GM18868 (cell line): ENCODE results near the gene TBX6.
"Not testable (repeated sequence)": the region's sequence is repeated elsewhere in the genome, so short reads cannot be mapped to it uniquely, and the experiment has no call there.

Source experiments
- ATAC-seq: cut with Tn5 transposase; IDR thresholded peaks from one replicate; pipeline ENCODE4 v1.9.1; 2021; ENCODE audit warnings: mild to moderate bottlenecking, moderate library complexity; ENCODE audit not compliant: unreplicated experiment

Gene TBX6

DNA sequence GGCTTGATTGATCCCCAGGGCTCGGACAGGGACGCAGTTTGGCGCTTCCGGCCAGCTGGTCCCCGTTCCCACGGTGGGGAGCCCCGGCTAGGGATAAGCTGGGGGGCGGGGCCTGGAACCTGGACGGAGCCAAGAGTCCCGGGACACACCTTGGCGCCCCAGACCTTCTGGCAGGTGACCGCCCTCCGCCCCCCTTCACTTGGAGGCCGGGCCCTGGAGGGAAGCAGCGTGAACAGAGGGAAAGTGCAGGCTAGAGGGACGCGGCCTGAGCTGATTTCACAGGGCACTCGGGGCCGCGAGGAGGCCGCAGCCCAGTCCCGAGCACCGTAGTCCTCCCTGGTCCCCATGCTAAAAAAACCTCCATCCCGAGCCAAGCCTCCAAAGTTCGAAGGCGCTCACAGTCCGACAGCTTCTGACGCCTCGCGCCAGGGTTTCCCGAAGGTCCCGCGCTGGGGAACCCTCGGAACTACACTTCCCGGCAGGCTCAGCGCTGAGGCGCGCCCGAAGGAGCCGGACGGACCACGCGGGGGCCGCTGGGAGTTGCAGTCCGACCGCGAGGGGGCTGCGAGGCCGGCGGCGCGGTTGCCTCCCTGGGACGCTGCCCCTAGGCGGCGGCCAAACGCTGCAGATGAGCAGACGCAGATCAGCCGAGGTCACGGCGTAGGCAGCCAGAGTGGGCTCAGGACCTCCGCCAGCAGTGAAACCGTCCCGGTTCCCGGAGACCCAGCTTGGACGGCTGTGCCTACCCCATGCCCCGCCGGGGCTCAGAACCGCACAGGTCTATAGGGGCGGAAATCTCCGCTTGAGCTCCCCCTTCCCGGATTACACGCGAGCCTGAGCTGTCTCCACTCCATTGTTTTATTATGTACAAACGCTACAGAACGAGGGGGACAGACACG lies at the start of gene TBX6:
Gene TBX6 (minus strand): TSS at position 451 of the 899 bp plus-strand sequence. CDS start 731 bp downstream, outside the sequence.
- peak; percentile 71 for ATAC-seq

DNA sequence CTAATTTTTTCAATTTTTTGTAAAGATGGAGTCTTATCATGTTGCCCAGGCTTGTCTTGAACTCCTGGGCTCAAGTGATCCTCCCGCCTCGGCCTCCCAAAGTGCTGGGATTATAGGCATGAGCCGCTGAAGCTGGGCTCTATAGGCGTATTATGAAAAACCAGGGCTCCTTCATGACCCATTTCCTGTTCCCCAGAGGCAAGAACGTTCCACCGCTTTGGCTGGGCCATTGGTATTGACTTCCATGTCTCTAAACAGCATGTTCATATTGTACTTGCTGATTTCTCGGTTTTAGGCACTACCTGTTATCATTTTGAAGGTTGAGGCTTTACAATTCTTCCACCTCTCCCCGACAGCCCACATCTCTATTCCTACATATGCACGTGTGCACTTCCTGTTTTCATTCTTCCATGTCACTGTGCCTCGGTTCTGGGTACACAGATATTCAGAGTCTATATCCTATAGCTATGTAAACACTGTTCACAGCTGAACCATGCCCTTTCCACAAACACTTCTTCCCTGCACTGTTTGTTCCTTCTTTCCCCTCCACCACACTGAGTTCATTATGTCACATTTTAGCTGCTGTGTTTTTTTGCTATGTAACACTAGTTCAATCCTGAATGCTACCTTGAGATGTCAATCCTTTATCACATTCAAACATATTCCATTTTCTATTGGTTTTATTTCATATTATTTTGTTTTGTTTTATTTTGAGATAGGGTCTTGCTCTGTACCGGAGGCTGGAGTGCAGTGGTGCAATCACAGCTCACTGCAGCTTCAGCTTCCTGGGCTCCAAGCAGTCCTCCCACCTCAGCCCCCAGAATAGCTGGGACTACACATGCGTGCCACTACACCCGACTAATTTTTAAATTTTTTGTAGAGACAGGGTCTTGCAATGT lies 48.1 kb upstream of the TBX6 start:
- ATAC-seq, result no peak

- ATAC-seq, result no peak
Measured at GRCh38 chr16:30137897-30138296, 46.2 kb upstream of the TBX6 start.

- no peak for ATAC-seq
Measured at GRCh38 chr16:30136971-30137605, 45.4 kb upstream of the TBX6 start.

DNA sequence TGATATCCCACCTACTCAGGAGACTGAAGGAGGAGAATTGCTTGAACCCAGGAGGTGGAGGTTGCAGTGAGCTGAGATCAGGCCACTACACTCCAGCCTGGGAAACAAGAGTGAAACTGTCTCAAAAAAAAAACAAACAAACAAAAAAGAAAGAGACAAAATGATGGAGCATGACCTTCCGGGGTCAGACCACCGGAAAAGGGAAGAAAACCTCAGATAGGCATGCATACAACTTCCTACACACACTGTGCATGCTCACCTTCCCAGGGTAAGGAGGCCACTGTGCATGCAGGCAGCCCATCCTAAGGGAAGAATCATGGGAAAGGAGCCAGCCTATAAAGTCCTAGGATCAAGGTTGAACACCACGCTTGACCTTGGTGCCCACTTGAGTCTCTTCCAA lies 40.9 kb upstream of the TBX6 start:
- ATAC-seq, result no peak

- ATAC-seq, result no peak
Measured at GRCh38 chr16:30131869-30132475, 40.2 kb upstream of the TBX6 start.

GRCh38 chr16:30127993-30128392 lies 36.3 kb upstream of the TBX6 start:
- ATAC-seq, result no peak

DNA sequence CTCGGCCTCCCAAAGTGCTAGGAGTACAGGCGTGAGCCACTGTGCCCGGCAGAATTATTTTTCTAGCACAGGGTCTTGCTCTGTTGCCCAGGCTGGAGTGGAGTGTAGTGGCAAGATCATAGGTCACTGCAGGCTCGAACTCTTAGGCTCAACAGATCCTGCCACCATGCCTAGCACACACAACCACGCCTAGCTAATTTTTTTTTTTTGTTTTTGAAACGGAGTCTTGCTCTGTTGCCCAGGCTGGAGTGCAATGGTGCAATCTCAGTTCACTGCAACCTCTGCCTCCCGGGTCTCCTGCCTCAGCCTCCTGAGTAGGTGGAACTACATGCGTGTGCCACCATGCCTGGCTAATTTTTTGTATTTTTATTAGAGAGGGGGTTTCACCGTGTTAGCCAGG lies 34.0 kb upstream of the TBX6 start:
- not testable (repeated sequence) for ATAC-seq

- ATAC-seq, result no peak
Measured at GRCh38 chr16:30124985-30125379, 33.3 kb upstream of the TBX6 start.

- no peak for ATAC-seq
Measured at GRCh38 chr16:30122604-30123160, 31.0 kb upstream of the TBX6 start.

DNA sequence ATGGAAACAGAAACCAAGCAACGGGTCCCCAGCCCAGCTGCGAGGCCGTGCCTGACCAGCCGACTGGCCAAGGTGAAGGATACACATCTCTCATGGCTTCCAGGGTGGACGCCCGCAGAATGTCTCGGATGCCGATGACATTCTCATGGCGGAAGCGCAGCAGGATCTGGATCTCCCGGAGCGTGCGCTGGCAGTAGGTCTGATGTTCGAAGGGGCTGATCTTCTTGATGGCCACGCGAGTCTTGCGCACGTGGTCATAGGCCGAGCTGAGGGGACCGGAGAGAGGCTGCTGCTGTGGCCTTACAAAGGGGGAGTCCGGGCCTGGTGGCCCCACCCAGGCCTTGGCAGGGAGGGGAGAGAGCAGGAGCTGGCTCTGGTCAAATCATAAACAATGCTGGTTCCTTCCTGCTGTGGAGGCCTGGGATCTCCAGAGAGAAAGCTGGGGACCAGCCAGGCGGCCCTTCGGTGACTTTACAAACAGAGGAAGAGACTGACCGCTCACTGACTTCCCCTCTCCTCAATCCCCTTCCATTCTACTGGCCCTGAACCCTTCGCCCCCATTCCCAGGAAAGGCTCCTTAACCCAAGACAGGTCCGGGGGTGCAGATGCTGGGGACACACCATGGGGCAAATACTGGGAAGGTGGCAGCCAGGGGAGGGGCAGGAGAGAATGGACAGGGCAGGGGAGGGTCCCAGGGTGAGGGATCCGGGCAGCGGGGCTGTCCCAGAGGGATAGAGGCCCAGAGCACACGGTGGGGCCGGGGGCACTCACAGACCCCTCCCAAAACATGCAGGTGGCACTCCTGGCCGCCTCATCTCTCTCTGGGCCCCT lies 30.2 kb upstream of the TBX6 start:
- no peak for ATAC-seq

DNA sequence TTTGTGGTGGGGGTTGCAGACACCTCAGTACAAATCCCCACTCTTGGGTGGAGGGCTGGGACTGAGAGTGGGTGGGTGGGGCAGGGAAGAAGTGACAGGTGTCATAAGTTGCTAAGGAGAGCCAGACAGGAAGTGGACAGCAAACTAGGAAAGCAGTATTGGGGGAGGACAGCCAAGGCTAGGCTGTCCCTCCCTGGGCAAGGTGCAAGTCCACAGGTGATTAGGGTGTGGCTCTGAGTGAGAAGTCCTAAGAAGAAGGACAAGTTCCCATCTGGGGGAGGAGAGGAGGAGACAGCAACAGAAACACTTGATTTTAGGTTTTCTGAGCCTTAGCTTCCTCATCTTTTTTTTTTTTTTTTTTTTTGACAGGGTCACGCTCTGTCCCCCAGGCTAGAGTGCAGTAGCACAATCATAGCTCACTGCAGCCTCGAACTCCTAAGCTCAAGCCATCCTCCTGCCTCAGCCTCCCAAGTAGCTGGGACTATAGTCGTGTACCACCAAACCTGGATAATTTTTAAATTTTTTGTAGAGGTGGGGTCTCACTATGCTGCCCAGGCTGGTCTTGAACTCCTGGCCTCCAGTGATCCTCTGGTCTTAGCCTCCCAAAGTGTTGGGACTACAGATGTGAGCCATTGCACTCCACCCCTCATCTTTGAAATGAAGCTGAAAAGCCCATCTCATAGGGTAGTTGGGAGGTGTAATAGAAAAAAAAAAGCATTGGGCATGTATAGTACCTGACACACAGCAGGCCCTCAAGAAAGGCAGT lies 28.8 kb upstream of the TBX6 start:
- ATAC-seq, result no peak

DNA sequence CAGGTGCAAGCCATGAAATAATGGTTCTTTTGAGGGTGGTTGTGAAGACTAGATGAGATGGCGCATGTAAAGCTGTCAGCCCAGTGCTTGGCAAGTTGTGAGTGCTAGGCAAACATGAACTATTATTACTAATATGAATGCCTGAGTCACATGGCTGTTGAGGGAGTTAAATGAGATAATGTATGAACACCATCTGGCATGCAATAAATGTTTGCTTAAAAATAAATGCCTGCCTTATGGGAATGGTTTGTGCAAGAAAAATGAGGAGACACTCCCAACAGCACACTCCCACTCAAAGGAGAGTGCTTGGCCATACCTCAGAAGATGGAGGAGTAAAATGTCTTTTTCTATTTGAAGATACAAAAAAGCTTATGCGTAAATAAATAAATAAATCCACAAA lies 27.7 kb upstream of the TBX6 start:
- no peak for ATAC-seq

GRCh38 chr16:30117768-30118167 lies 26.0 kb upstream of the TBX6 start:
- ATAC-seq, result no peak

GRCh38 chr16:30116291-30117207 lies 24.8 kb upstream of the TBX6 start:
- ATAC-seq, result no peak

- no peak for ATAC-seq
Measured at GRCh38 chr16:30115238-30115637, 23.5 kb upstream of the TBX6 start.

DNA sequence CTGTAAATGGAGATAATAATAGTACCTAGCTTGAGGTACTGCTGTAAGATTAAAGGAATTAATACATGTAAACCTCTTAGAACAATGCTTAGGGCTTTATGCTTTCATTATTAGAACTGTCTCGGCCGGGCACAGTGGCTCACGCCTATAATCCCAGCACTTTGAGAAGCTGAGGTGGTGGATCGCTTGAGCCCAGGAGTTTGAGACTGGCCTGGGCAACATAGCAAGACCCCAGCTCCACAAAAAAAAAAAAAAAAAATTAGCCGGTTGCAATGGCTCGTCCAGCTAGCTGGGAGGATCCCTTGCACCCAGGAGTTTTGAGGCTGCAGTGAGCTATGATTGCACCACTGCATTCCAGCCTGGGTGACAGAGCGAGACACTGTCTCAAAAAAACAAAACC lies 23.1 kb upstream of the TBX6 start:
- ATAC-seq, result not testable (repeated sequence)

GRCh38 chr16:30114411-30114810 lies 22.7 kb upstream of the TBX6 start:
- no peak for ATAC-seq
